GM12878 (cell line): Measurements from ENCODE around the gene USP36. TPM values are rescaled to one million over a fixed set of nuclear protein-coding genes. Genes with fewer than 3 reads are reported as not detected.

Experiments
- ATAC-seq: fragments of 200-7000 bp; cut with Tn5 transposase; 3 replicates; pipeline ENCODE4 v1.9.1; 2020; ENCODE audit warnings: mild to moderate bottlenecking, moderate library complexity
- BruUV-seq: library from RNA; stranded (reverse); fragments of 400-500 nt; replicated peaks from 2 replicates; lab custom pipeline; 2021; lab: Mats Ljungman, UMichigan
- CTCF ChIA-PET: fragments of 300-600 bp; sonication (Branson Sonifier 250); formaldehyde crosslinking; extraction: SDS; loops from one replicate; lab custom pipeline; 2021; ENCODE audit warnings: inconsistent platforms; lab: Yijun Ruan, JAX
- POLR2A ChIA-PET: fragments of 350-600 bp; formaldehyde crosslinking; extraction: SDS; loops from one replicate; lab custom pipeline; 2021; ENCODE audit warnings: inconsistent platforms; lab: Charles Lee
- RAD21 ChIA-PET: fragments of 300-600 bp; sonication (Branson Sonifier 250); formaldehyde crosslinking; loops from one replicate; lab custom pipeline; 2023; ENCODE audit warnings: antibody characterized with exemption; ENCODE audit not compliant: unreplicated experiment; lab: Charles Lee
- SMC1A ChIA-PET: fragments of 300-600 bp; sonication (Branson Sonifier 250); formaldehyde crosslinking; loops from one replicate; lab custom pipeline; 2023; ENCODE audit not compliant: unreplicated experiment, uncharacterized antibody; lab: Charles Lee
- DNase-seq: peaks from one replicate; pipeline ENCODE4 v3.0.0-alpha.2; 2011; ENCODE audit warnings: low read depth, low spot score
- FAIRE-seq: peaks from 3 replicates; lab custom pipeline; 2011; peaks lifted over from hg19 to GRCh38; lab: Jason Lieb, UNC
- H2AFZ ChIP-seq: 2 replicates; pipeline ENCODE4 v1.6.0; 2011; ENCODE audit warnings: low read depth, low read length, control low read depth; ENCODE audit not compliant: control insufficient read depth
- H3K27ac ChIP-seq: 2 replicates; pipeline ENCODE4 v1.5.1; 2011; ENCODE audit warnings: control low read depth; ENCODE audit not compliant: control insufficient read depth, insufficient read depth
- H3K27me3 ChIP-seq, 2 experiments: replicated peaks in 1 of 2; 2 replicates each; pipeline versions ENCODE4 v1.6.0 to v1.6.1; 2011; ENCODE audit warnings: low read length in 1 of 2; ENCODE audit not compliant: control insufficient read depth in 2 of 2, insufficient read depth in 2 of 2
- H3K36me3 ChIP-seq, 2 experiments: 2 replicates each; pipeline ENCODE4 v1.5.1; 2011; ENCODE audit warnings: low read length in 1 of 2; ENCODE audit not compliant: control insufficient read depth in 2 of 2, insufficient read depth in 2 of 2
- H3K4me1 ChIP-seq: 2 replicates; pipeline ENCODE4 v1.6.1; 2011; ENCODE audit warnings: mild to moderate bottlenecking, low read length, moderate library complexity, mixed read lengths; ENCODE audit not compliant: control insufficient read depth, insufficient read depth
- H3K4me2 ChIP-seq: 2 replicates; pipeline ENCODE4 v1.6.0; 2011; ENCODE audit warnings: control low read depth; ENCODE audit not compliant: control insufficient read depth, insufficient read depth
- H3K4me3 ChIP-seq: fragments of 200-600 bp; sonication (generic); 2 replicates; pipeline ENCODE4 v1.5.1; 2016
- H3K79me2 ChIP-seq: 2 replicates; pipeline ENCODE4 v1.6.0; 2011; ENCODE audit warnings: low read length; ENCODE audit not compliant: control insufficient read depth, insufficient read depth
- H3K9ac ChIP-seq: 2 replicates; pipeline ENCODE4 v1.8.0; 2011; ENCODE audit warnings: low read length, control low read depth, mixed read lengths; ENCODE audit not compliant: control insufficient read depth, insufficient read depth
- H3K9me3 ChIP-seq: replicated peaks from 3 replicates; pipeline ENCODE4 v1.5.1; 2011; ENCODE audit warnings: mild to moderate bottlenecking, low read length; ENCODE audit not compliant: control insufficient read depth, insufficient read depth
- H4K20me1 ChIP-seq: 2 replicates; pipeline ENCODE4 v1.6.0; 2011; ENCODE audit not compliant: control insufficient read depth, insufficient read depth
- BMI1 ChIP-seq: fragments of 450-650 bp; IDR thresholded peaks from 2 replicates; pipeline ENCODE4 v1.6.1; 2016; ENCODE audit warnings: mild to moderate bottlenecking, moderate library complexity, borderline replicate concordance
- CREM ChIP-seq: IDR thresholded peaks from 2 replicates; pipeline ENCODE4 v1.6.1; 2014; ENCODE audit warnings: antibody characterized with exemption, low read depth
- IKZF2 ChIP-seq, 2 experiments: fragments of 450-650 bp; IDR thresholded peaks; 2 replicates each; pipeline ENCODE4 v1.6.1; 2017; ENCODE audit warnings: mild to moderate bottlenecking in 2 of 2, moderate library complexity in 2 of 2
- MTA2 ChIP-seq: fragments of 450-650 bp; IDR thresholded peaks from 2 replicates; pipeline ENCODE4 v1.6.1; 2016; ENCODE audit warnings: low read depth, mild to moderate bottlenecking, moderate library complexity
- POLR2AphosphoS2 ChIP-seq: IDR thresholded peaks from 2 replicates; pipeline ENCODE4 v1.6.1; 2011; ENCODE audit warnings: low read depth, mild to moderate bottlenecking, low read length, improper control_type of control experiment, moderate library complexity
- PRDM15 ChIP-seq: fragments of 450-650 bp; formaldehyde crosslinking; IDR thresholded peaks from 2 replicates; pipeline ENCODE4 v1.4.0; 2020; ENCODE audit warnings: mild to moderate bottlenecking, moderate library complexity
- RUNX3 ChIP-seq: IDR thresholded peaks from 2 replicates; pipeline ENCODE4 v1.6.1; 2012; ENCODE audit warnings: low read length, inconsistent platforms
- SKIL ChIP-seq: fragments of 450-650 bp; IDR thresholded peaks from 2 replicates; pipeline ENCODE4 v1.6.1; 2017; ENCODE audit warnings: mild to moderate bottlenecking, low read depth, inconsistent platforms; ENCODE audit not compliant: poor library complexity, severe bottlenecking
- SMAD1 ChIP-seq: fragments of 450-650 bp; IDR thresholded peaks from 2 replicates; pipeline ENCODE4 v1.6.1; 2018; ENCODE audit warnings: mild to moderate bottlenecking, low read depth; ENCODE audit not compliant: partially characterized antibody
- ZNF687 ChIP-seq: fragments of 450-650 bp; IDR thresholded peaks from 2 replicates; pipeline ENCODE4 v1.6.1; 2017; ENCODE audit warnings: mild to moderate bottlenecking, moderate library complexity
- WGBS: methylation state at CpG from one replicate; pipeline ENCODE4 v1.1.6; 2016; ENCODE audit warnings: low lambda C conversion rate; ENCODE audit not compliant: insufficient replicate concordance, insufficient coverage; ENCODE audit errors: missing lambda C conversion rate; 5-methylcytosine and 5-hydroxymethylcytosine counted together
- in situ Hi-C: fragments of 300-500 bp; cut with MboI; formaldehyde crosslinking; loops from 9 replicates; pipeline ENCODE4 v1.14.3; 2018; ENCODE audit warnings: mixed read lengths
- intact Hi-C: fragments of 100-400 bp; cut with micrococcal nuclease; formaldehyde crosslinking; loops from one replicate; pipeline ENCODE4 v1.14.2; 2022; ENCODE audit not compliant: unreplicated experiment
- polyA plus RNA-seq, 11 experiments: library from polyadenylated mRNA; depleted of rRNA in 4 of 11; unstranded in 6 of 11; stranded (reverse) in 5 of 11; fragments of >200 nt; fragmentation: Nextera tagmentation in 4 of 11; fragmentation: Illumina TruSeq in 1 of 11; extraction: Ambion mirVana in 4 of 11; extraction: Trizol in 1 of 11; gene quantifications; 1 replicate in 1 of 11; 2 replicates in 10 of 11; pipeline versions ENCODE4 v1.2.1 to v1.2.3, GENCODE V29; 2011 to 2016; ENCODE audit warnings: inconsistent platforms in 2 of 11, missing spikeins in 2 of 11, low read depth in 1 of 11
- total RNA-seq, 4 experiments: library from RNA; depleted of rRNA in 3 of 4; stranded (reverse); fragments of >200 nt in 3 of 4; fragmentation: Illumina TruSeq in 1 of 4; extraction: Trizol in 1 of 4; gene quantifications; 2 replicates each; pipeline versions ENCODE4 v1.2.1 to v1.2.3, GENCODE V29; 2013 to 2021

Gene USP36
- total and polyA plus RNA-seq, 10 of the 15 experiments (the other 5 are each of a cell fraction or from before 2014, with no cell fraction given) = 7.2 to 65.7 (median 33.6) TPM

GRCh38 chr17:78759969-78760352 lies 80.7 kb downstream of the USP36 start (continued):
- no peak for TF ChIP-seq ZNF687

- H2AFZ ChIP-seq = no peak overlapping the region
- ATAC-seq (peak; percentile 91), DNase-seq (no peak), FAIRE-seq (peak; percentile 68)
- intact Hi-C loops (no loop called here), in situ Hi-C loops (no loop called here)
- no peaks in the 10 kb centered on the region; the same call in 2 of the 3 replicates for H3K9me3 ChIP-seq
- peak overlapping the region; percentile 95 for H3K4me2 ChIP-seq
- peaks cover 3 to 4% of the 10 kb centered on the region in 2 experiments; a peak in 2 of 4 replicates for H3K36me3 ChIP-seq
- H3K4me3 ChIP-seq = peak overlapping the region; percentile 57; the same call in 1 of the 2 replicates
- ChIA-PET POLR2A (interaction anchor here (0.5 to 1.4 kb wide), 12 partner anchors 8 to 62 kb away, joined by 3 to 8 read pairs (median 4); no protein-coding TSS in a partner anchor), RAD21 (interaction anchor here (0.7 to 2.8 kb wide), 12 partner anchors 9 to 42 kb away, joined by 3 to 19 read pairs (median 4); no protein-coding TSS in a partner anchor), CTCF (interaction anchor here (0.7 to 2.0 kb wide), 10 partner anchors 9 to 51 kb away, joined by 3 to 12 read pairs (median 4); no protein-coding TSS in a partner anchor), SMC1A (interaction anchor here (0.7 to 4.5 kb wide), 14 partner anchors 10 to 93 kb away, joined by 3 to 52 read pairs (median 4); no protein-coding TSS in a partner anchor)
- H3K79me2 ChIP-seq = peaks cover 94% of the 10 kb centered on the region
- H3K9ac ChIP-seq = peak overlapping the region; percentile 46
- TSS peak; percentile 26 for BruUV-seq
- H4K20me1 ChIP-seq = peaks cover 5% of the 10 kb centered on the region; the same call in 1 of the 2 replicates
- peaks cover 43% of the 10 kb centered on the region for H3K4me1 ChIP-seq
- WGBS = 9% methylated on average over 11 of the region's 11 CpGs
- H3K27ac ChIP-seq = peak overlapping the region; percentile 74
- H3K27me3 ChIP-seq = no peaks in the 10 kb centered on the region
- TF ChIP-seq SKIL = peak; percentile 37
- TF ChIP-seq IKZF2 (IDR thresholded peaks at IDR 0.05) = 0 out of 4 replicates have a peak, but pooled peaks of 1 of the 2 experiments have one; percentile 8
- peak; percentile 63 for TF ChIP-seq RUNX3
- no peak for TF ChIP-seq PRDM15
- no peak for TF ChIP-seq CREM
- TF ChIP-seq POLR2AphosphoS2 = no peak
- peak; percentile 44; the same call in 1 of the 2 replicates for TF ChIP-seq BMI1
- peak; percentile 10; the same call in 1 of the 2 replicates for TF ChIP-seq MTA2
- peak; percentile 68 for TF ChIP-seq SMAD1
Measured at GRCh38 chr17:78759203-78759968, 81.2 kb downstream of the USP36 start.
